GM23248 (cell line): ENCODE results near the gene MRPL14.

Experiments
- EZH2 ChIP-seq: fragments of 200-600 bp; sonication (generic); IDR thresholded peaks from 2 replicates; pipeline ENCODE4 v1.6.1; 2018; ENCODE audit warnings: antibody characterized with exemption, mild to moderate bottlenecking; ENCODE audit not compliant: insufficient read depth, poor library complexity, severe bottlenecking
- EZH2phosphoT487 ChIP-seq: fragments of 200-600 bp; sonication (generic); IDR thresholded peaks from 2 replicates; pipeline ENCODE4 v1.6.1; 2018; ENCODE audit warnings: antibody characterized with exemption, moderate library complexity, mild to moderate bottlenecking, low read depth; ENCODE audit not compliant: insufficient read depth

DNA sequence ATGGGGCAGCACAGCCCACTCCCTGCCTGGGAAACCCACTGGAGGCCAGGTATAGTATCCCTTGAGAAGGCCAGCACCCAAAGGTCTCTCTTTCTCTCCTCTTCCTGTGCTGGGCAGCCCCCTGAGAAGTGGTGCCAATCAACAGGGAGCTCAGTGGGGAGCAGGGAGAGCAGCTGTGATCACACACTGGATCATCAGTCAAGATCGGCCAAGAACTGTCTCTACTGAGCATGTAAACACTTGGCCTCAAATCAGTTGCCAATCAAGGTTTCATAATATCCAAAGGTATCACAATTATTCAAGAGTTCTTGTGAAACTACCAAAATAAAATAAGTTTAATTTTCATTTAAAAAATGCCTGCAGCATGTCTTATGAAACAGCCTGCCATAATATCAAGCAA lies 18.8 kb downstream of the MRPL14 start:
- no peak for TF ChIP-seq EZH2phosphoT487
- TF ChIP-seq EZH2, result no peak
